Endothelial cell of umbilical vein (primary cell): ENCODE results near the gene TMEM132A.

Experiments used
- CTCF ChIP-seq, 2 donors: IDR thresholded peaks; 1 replicate in 1 of 2; 2 replicates in 1 of 2; pipeline ENCODE4 v1.5.1; 2011; ENCODE audit warnings: low read length in 2 of 2, mild to moderate bottlenecking in 2 of 2, moderate library complexity in 2 of 2, control low read depth in 1 of 2, inconsistent platforms in 1 of 2, low read depth in 1 of 2; ENCODE audit not compliant: insufficient read depth in 1 of 2; ENCODE audit errors: extremely low read depth in 1 of 2
- EZH2 ChIP-seq: IDR thresholded peaks from 2 replicates; pipeline ENCODE4 v1.6.1; 2012; ENCODE audit warnings: borderline replicate concordance, low read depth, mild to moderate bottlenecking, moderate library complexity, low read length, inconsistent platforms; ENCODE audit not compliant: severe bottlenecking

- TF ChIP-seq EZH2 (no peak), CTCF (IDR thresholded peaks at IDR 0.05; ENCODE audit: extremely low read depth in 1 of 2, insufficient read depth in 1 of 2, low read depth in 1 of 2, low read length in 2 of 2) (no peak)
Measured at GRCh38 chr11:60930394-60930793, 6.1 kb downstream of the TMEM132A start.
